ENCODE data around the gene WDR1. TPM values are rescaled to one million over a fixed set of nuclear protein-coding genes. Genes with fewer than 3 reads are reported as not detected.

The WDR1 gene
- total RNA-seq, 2 donors from 2014 or later: 222 to 345 TPM

- Mint-ChIP-seq H3K36me3 (ENCODE audit: low read depth) (peaks cover 87% of the 10 kb centered on the region), H3K4me3 (no peak overlapping the region), H3K4me1 (peaks cover 12% of the 10 kb centered on the region), H3K27me3 (ENCODE audit: insufficient read depth) (no peaks in the 10 kb centered on the region), H3K27ac (peak overlapping the region; percentile 87), H3K9me3 (no peaks in the 10 kb centered on the region)
- Histone ChIP-seq H3K4me3 (ENCODE audit: low read length) (no peak overlapping the region), H3K4me1 (ENCODE audit: control insufficient read depth, insufficient read depth, low read length) (no peaks in the 10 kb centered on the region), H3K27me3 (ENCODE audit: control insufficient read depth, insufficient read depth, low read length, poor library complexity, severe bottlenecking) (no peaks in the 10 kb centered on the region), H3K27ac (ENCODE audit: low read depth, low read length) (no peak overlapping the region), H3K36me3 (ENCODE audit: control insufficient read depth, insufficient read depth, low read length) (peaks cover 100% of the 10 kb centered on the region), H3K9me3 (ENCODE audit: control insufficient read depth, low read length) (no peaks in the 10 kb centered on the region), H3K9ac (ENCODE audit: extremely low read depth, low read length, poor library complexity, severe bottlenecking) (no peak overlapping the region)
- TF ChIP-seq CTCF (conservative IDR thresholded peaks at IDR 0.05): no peak
- 75 to 93% methylated on average over 9 to 19 of the region's 19 CpGs for WGBS, 2 experiments (ENCODE audit: insufficient coverage in 1 of 2, insufficient read length in 1 of 2)
- no peak for DNase-seq
Observed at GRCh38 chr4:10092481-10093270, 23.9 kb downstream of the WDR1 start.

- H3K4me3 Mint-ChIP-seq: no peak overlapping the region
- no peak overlapping the region for H3K27ac ChIP-seq (ENCODE audit: low read depth, low read length)
- H3K4me1 ChIP-seq (ENCODE audit: control insufficient read depth, insufficient read depth, low read length): no peaks in the 10 kb centered on the region
- no peaks in the 10 kb centered on the region for H3K27me3 Mint-ChIP-seq (ENCODE audit: insufficient read depth)
- no peaks in the 10 kb centered on the region for H3K9me3 ChIP-seq (ENCODE audit: control insufficient read depth, low read length)
- H3K36me3 ChIP-seq (ENCODE audit: control insufficient read depth, insufficient read depth, low read length): peaks cover 100% of the 10 kb centered on the region
- H3K4me3 ChIP-seq (ENCODE audit: low read length): no peak overlapping the region
- no peak for DNase-seq
- no peaks in the 10 kb centered on the region for H3K9me3 Mint-ChIP-seq
- peaks cover 88% of the 10 kb centered on the region for H3K36me3 Mint-ChIP-seq (ENCODE audit: low read depth)
- no peak overlapping the region for H3K27ac Mint-ChIP-seq
- 94 to 97% methylated on average over 11 to 19 of the region's 19 CpGs for WGBS, 2 experiments (ENCODE audit: insufficient coverage in 1 of 2, insufficient read length in 1 of 2)
- no peak overlapping the region for H3K9ac ChIP-seq (ENCODE audit: extremely low read depth, low read length, poor library complexity, severe bottlenecking)
- no peaks in the 10 kb centered on the region for H3K27me3 ChIP-seq (ENCODE audit: control insufficient read depth, insufficient read depth, low read length, poor library complexity, severe bottlenecking)
- H3K4me1 Mint-ChIP-seq: peaks cover 12% of the 10 kb centered on the region
- TF ChIP-seq CTCF (conservative IDR thresholded peaks at IDR 0.05): no peak
Observed at GRCh38 chr4:10091531-10092181, 24.9 kb downstream of the WDR1 start.

GRCh38 chr4:10090467-10091250 lies 25.9 kb downstream of the WDR1 start:
- Mint-ChIP-seq H3K36me3 (ENCODE audit: low read depth) (peaks cover 88% of the 10 kb centered on the region), H3K27ac (peak overlapping the region; percentile 68), H3K4me1 (peaks cover 12% of the 10 kb centered on the region), H3K4me3 (no peak overlapping the region), H3K27me3 (ENCODE audit: insufficient read depth) (no peaks in the 10 kb centered on the region), H3K9me3 (no peaks in the 10 kb centered on the region)
- H3K36me3 ChIP-seq (ENCODE audit: control insufficient read depth, insufficient read depth, low read length): peaks cover 100% of the 10 kb centered on the region
- DNase-seq: no peak
- 93 to 96% methylated on average over 15 to 21 of the region's 21 CpGs for WGBS, 2 experiments (ENCODE audit: insufficient coverage in 1 of 2, insufficient read length in 1 of 2)
- TF ChIP-seq CTCF (conservative IDR thresholded peaks at IDR 0.05): no peak
- H3K9me3 ChIP-seq (ENCODE audit: control insufficient read depth, low read length): no peaks in the 10 kb centered on the region
- H3K9ac ChIP-seq (ENCODE audit: extremely low read depth, low read length, poor library complexity, severe bottlenecking): no peak overlapping the region
- H3K4me1 ChIP-seq (ENCODE audit: control insufficient read depth, insufficient read depth, low read length): no peaks in the 10 kb centered on the region
- H3K27me3 ChIP-seq (ENCODE audit: control insufficient read depth, insufficient read depth, low read length, poor library complexity, severe bottlenecking): no peaks in the 10 kb centered on the region
- H3K27ac ChIP-seq (ENCODE audit: low read depth, low read length): no peak overlapping the region
- no peak overlapping the region for H3K4me3 ChIP-seq (ENCODE audit: low read length)
